GM12878 (cell line): ENCODE data around the gene BEST4. TPM values are rescaled to one million over a fixed set of nuclear protein-coding genes. Genes with fewer than 3 reads are reported as not detected.
A peak's percentile ranks its signal among the peaks of the same experiment; 100 is the strongest.

ENCODE experiments used
- BACH1 ChIP-seq: fragments of 450-650 bp; IDR thresholded peaks from 2 replicates; pipeline ENCODE4 v1.6.1; 2017; ENCODE audit warnings: mild to moderate bottlenecking, borderline replicate concordance
- BHLHE40 ChIP-seq, 2 experiments: fragments of 450-650 bp in 1 of 2; IDR thresholded peaks; 2 replicates each; pipeline ENCODE4 v1.6.1; 2011 to 2017; ENCODE audit warnings: low read depth in 2 of 2, borderline replicate concordance in 1 of 2, improper control_type of control experiment in 1 of 2, low read length in 1 of 2, mild to moderate bottlenecking in 1 of 2
- EED ChIP-seq: sonication (generic); IDR thresholded peaks from 2 replicates; pipeline ENCODE4 v1.6.1; 2016; ENCODE audit warnings: antibody characterized with exemption, low read depth
- EGR1 ChIP-seq, 2 experiments: IDR thresholded peaks; 1 replicate in 1 of 2; 2 replicates in 1 of 2; pipeline ENCODE4 v1.6.1; 2011 to 2012; ENCODE audit warnings: low read depth in 2 of 2, low read length in 2 of 2, borderline replicate concordance in 1 of 2, mild to moderate bottlenecking in 1 of 2, moderate library complexity in 1 of 2
- EP300 ChIP-seq, 2 experiments: fragments of 150-350 bp in 1 of 2; IDR thresholded peaks; 2 replicates each; pipeline ENCODE4 v1.6.1; 2011 to 2012; ENCODE audit warnings: low read depth in 2 of 2, low read length in 2 of 2, borderline replicate concordance in 1 of 2, improper control_type of control experiment in 1 of 2, inconsistent platforms in 1 of 2; ENCODE audit not compliant: control insufficient read depth in 1 of 2
- GATAD2B ChIP-seq: fragments of 450-650 bp; conservative IDR thresholded peaks from 2 replicates; pipeline ENCODE4 v1.6.1; 2017; ENCODE audit warnings: low read depth, mild to moderate bottlenecking, moderate library complexity
- IKZF2 ChIP-seq, 2 experiments: fragments of 450-650 bp; IDR thresholded peaks; 2 replicates each; pipeline ENCODE4 v1.6.1; 2017; ENCODE audit warnings: mild to moderate bottlenecking in 2 of 2, moderate library complexity in 2 of 2
- POU2F2 ChIP-seq: IDR thresholded peaks from 3 replicates; pipeline ENCODE4 v1.6.1; 2011; ENCODE audit warnings: low read depth, mild to moderate bottlenecking, low read length, borderline replicate concordance
- SMARCA5 ChIP-seq: fragments of 450-650 bp; IDR thresholded peaks from 2 replicates; pipeline ENCODE4 v1.6.1; 2017; ENCODE audit warnings: mild to moderate bottlenecking
- SMC3 ChIP-seq: IDR thresholded peaks from 2 replicates; pipeline ENCODE4 v1.6.1; 2011; ENCODE audit warnings: low read length, improper control_type of control experiment, borderline replicate concordance
- TCF12 ChIP-seq: IDR thresholded peaks from 2 replicates; pipeline ENCODE4 v1.6.1; 2011; ENCODE audit warnings: low read depth, mild to moderate bottlenecking, low read length
- TCF3 ChIP-seq: IDR thresholded peaks from 2 replicates; pipeline ENCODE4 v1.6.1; 2012; ENCODE audit warnings: low read depth, mild to moderate bottlenecking, low read length, borderline replicate concordance; ENCODE audit not compliant: insufficient read depth
- ZBED1 ChIP-seq: IDR thresholded peaks from 2 replicates; pipeline ENCODE4 v1.6.1; 2016; ENCODE audit warnings: borderline replicate concordance
- polyA plus RNA-seq, 11 experiments: library from polyadenylated mRNA; depleted of rRNA in 4 of 11; unstranded in 6 of 11; stranded (reverse) in 5 of 11; fragments of >200 nt; fragmentation: Nextera tagmentation in 4 of 11; fragmentation: Illumina TruSeq in 1 of 11; extraction: Ambion mirVana in 4 of 11; extraction: Trizol in 1 of 11; gene quantifications; 1 replicate in 1 of 11; 2 replicates in 10 of 11; pipeline versions ENCODE4 v1.2.1 to v1.2.3, GENCODE V29; 2011 to 2016; ENCODE audit warnings: inconsistent platforms in 2 of 11, missing spikeins in 2 of 11, low read depth in 1 of 11
- total RNA-seq, 4 experiments: library from RNA; depleted of rRNA in 3 of 4; stranded (reverse); fragments of >200 nt in 3 of 4; fragmentation: Illumina TruSeq in 1 of 4; extraction: Trizol in 1 of 4; gene quantifications; 2 replicates each; pipeline versions ENCODE4 v1.2.1 to v1.2.3, GENCODE V29; 2013 to 2021
- TF ChIP-seq, protein P1 (sequence below): fragments of 450-650 bp; IDR thresholded peaks from 2 replicates; pipeline ENCODE4 v1.6.1; 2017; ENCODE audit warnings: mild to moderate bottlenecking, moderate library complexity
- TF ChIP-seq, protein P2 (sequence below): fragments of 450-650 bp; IDR thresholded peaks from 2 replicates; pipeline ENCODE4 v1.6.1; 2016; ENCODE audit warnings: mild to moderate bottlenecking
- TF ChIP-seq, protein P3 (sequence below): fragments of 450-650 bp; IDR thresholded peaks from 2 replicates; pipeline ENCODE4 v1.6.1; 2017; ENCODE audit warnings: antibody characterized with exemption, mild to moderate bottlenecking, moderate library complexity
- TF ChIP-seq, protein P4 (sequence below): fragments of 450-650 bp; IDR thresholded peaks from 2 replicates; pipeline ENCODE4 v1.6.1; 2017; ENCODE audit warnings: mild to moderate bottlenecking, low read depth, inconsistent platforms; ENCODE audit not compliant: poor library complexity, severe bottlenecking

Gene BEST4
- total and polyA plus RNA-seq, 10 of the 15 experiments (the other 5 are each of a cell fraction or from before 2014, with no cell fraction given), result 0.06 to 1.3 (median 0.42) TPM

DNA sequence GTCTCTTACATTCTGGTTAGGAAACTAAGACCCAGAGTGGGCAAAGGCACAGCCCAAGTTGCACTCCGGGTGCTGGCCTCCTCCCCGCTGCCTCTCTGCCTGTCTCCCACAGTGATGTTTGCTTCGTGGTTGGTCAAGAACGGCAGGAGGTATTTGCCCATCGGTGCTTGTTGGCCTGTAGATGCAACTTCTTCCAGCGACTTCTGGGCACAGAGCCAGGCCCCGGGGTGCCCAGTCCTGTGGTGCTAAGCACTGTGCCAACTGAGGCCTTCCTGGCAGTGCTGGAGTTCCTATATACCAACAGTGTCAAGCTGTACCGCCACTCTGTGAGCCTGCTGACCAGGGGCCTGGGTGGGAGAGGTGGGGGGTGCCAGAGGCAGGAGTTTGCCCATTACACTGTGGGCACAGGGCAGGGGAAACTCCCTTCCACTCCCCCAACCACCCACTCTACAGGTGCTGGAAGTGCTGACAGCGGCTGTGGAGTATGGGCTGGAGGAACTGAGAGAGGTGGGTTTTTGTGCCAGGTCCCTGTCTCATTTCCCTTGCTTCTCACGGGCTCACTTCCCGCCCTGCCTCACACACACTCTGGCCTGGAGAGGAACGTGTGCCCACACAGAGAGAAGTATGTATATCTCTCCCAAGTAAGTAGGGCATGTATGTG is 22.3 kb upstream of the BEST4 start (continued):
- TF ChIP-seq, protein P1, sequence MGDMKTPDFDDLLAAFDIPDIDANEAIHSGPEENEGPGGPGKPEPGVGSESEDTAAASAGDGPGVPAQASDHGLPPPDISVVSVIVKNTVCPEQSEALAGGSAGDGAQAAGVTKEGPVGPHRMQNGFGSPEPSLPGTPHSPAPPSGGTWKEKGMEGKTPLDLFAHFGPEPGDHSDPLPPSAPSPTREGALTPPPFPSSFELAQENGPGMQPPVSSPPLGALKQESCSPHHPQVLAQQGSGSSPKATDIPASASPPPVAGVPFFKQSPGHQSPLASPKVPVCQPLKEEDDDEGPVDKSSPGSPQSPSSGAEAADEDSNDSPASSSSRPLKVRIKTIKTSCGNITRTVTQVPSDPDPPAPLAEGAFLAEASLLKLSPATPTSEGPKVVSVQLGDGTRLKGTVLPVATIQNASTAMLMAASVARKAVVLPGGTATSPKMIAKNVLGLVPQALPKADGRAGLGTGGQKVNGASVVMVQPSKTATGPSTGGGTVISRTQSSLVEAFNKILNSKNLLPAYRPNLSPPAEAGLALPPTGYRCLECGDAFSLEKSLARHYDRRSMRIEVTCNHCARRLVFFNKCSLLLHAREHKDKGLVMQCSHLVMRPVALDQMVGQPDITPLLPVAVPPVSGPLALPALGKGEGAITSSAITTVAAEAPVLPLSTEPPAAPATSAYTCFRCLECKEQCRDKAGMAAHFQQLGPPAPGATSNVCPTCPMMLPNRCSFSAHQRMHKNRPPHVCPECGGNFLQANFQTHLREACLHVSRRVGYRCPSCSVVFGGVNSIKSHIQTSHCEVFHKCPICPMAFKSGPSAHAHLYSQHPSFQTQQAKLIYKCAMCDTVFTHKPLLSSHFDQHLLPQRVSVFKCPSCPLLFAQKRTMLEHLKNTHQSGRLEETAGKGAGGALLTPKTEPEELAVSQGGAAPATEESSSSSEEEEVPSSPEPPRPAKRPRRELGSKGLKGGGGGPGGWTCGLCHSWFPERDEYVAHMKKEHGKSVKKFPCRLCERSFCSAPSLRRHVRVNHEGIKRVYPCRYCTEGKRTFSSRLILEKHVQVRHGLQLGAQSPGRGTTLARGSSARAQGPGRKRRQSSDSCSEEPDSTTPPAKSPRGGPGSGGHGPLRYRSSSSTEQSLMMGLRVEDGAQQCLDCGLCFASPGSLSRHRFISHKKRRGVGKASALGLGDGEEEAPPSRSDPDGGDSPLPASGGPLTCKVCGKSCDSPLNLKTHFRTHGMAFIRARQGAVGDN, result peak; percentile 55; the same call in 1 of the 2 replicates
- TF ChIP-seq IKZF2 (IDR thresholded peaks at IDR 0.05) (peak; percentile 76 to 81; a peak in 3 of 4 replicates), GATAD2B (peak; percentile 53; the same call in 1 of the 2 replicates), EGR1 (IDR thresholded peaks at IDR 0.05; ENCODE audit: borderline replicate concordance in 1 of 2, low read depth in 2 of 2, low read length in 2 of 2) (peak in 1 of 2 experiments; percentile 71; a peak in 2 of 3 replicates), BHLHE40 (IDR thresholded peaks at IDR 0.05; ENCODE audit: borderline replicate concordance in 1 of 2, low read depth in 2 of 2, low read length in 1 of 2) (peak in 1 of 2 experiments; percentile 50; a peak in 2 of 4 replicates), EP300 (IDR thresholded peaks at IDR 0.05; ENCODE audit: borderline replicate concordance in 1 of 2, control insufficient read depth in 1 of 2, low read depth in 2 of 2, low read length in 2 of 2) (peak; percentile 10 to 51; a peak in 2 of 4 replicates), EED (peak; percentile 78), POU2F2 (peak; percentile 43; the same call in 1 of the 3 replicates), BACH1 (peak; percentile 44; the same call in 1 of the 2 replicates), TCF3 (peak; percentile 82), SMC3 (no peak), SMARCA5 (0 out of 2 replicates have a peak, but pooled peaks have one; percentile 19), TCF12 (peak; percentile 90), ZBED1 (peak; percentile 30; the same call in 1 of the 2 replicates)
- TF ChIP-seq, protein P2, sequence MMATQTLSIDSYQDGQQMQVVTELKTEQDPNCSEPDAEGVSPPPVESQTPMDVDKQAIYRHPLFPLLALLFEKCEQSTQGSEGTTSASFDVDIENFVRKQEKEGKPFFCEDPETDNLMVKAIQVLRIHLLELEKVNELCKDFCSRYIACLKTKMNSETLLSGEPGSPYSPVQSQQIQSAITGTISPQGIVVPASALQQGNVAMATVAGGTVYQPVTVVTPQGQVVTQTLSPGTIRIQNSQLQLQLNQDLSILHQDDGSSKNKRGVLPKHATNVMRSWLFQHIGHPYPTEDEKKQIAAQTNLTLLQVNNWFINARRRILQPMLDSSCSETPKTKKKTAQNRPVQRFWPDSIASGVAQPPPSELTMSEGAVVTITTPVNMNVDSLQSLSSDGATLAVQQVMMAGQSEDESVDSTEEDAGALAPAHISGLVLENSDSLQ, result no peak
- TF ChIP-seq, protein P3, sequence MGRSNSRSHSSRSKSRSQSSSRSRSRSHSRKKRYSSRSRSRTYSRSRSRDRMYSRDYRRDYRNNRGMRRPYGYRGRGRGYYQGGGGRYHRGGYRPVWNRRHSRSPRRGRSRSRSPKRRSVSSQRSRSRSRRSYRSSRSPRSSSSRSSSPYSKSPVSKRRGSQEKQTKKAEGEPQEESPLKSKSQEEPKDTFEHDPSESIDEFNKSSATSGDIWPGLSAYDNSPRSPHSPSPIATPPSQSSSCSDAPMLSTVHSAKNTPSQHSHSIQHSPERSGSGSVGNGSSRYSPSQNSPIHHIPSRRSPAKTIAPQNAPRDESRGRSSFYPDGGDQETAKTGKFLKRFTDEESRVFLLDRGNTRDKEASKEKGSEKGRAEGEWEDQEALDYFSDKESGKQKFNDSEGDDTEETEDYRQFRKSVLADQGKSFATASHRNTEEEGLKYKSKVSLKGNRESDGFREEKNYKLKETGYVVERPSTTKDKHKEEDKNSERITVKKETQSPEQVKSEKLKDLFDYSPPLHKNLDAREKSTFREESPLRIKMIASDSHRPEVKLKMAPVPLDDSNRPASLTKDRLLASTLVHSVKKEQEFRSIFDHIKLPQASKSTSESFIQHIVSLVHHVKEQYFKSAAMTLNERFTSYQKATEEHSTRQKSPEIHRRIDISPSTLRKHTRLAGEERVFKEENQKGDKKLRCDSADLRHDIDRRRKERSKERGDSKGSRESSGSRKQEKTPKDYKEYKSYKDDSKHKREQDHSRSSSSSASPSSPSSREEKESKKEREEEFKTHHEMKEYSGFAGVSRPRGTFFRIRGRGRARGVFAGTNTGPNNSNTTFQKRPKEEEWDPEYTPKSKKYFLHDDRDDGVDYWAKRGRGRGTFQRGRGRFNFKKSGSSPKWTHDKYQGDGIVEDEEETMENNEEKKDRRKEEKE, result no peak
- TF ChIP-seq, protein P4, sequence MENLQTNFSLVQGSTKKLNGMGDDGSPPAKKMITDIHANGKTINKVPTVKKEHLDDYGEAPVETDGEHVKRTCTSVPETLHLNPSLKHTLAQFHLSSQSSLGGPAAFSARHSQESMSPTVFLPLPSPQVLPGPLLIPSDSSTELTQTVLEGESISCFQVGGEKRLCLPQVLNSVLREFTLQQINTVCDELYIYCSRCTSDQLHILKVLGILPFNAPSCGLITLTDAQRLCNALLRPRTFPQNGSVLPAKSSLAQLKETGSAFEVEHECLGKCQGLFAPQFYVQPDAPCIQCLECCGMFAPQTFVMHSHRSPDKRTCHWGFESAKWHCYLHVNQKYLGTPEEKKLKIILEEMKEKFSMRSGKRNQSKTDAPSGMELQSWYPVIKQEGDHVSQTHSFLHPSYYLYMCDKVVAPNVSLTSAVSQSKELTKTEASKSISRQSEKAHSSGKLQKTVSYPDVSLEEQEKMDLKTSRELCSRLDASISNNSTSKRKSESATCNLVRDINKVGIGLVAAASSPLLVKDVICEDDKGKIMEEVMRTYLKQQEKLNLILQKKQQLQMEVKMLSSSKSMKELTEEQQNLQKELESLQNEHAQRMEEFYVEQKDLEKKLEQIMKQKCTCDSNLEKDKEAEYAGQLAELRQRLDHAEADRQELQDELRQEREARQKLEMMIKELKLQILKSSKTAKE, result no peak
